ENCODE results near the gene CDH5.
"Not testable (repeated sequence)": the region's sequence is repeated elsewhere in the genome, so short reads cannot be mapped to it uniquely, and the experiment has no call there.

CDH5 gene

GRCh38 chr16:66440970-66441369 is 74.5 kb downstream of the CDH5 start:
- DNase-seq, result no peak

GRCh38 chr16:66441586-66442375 is 75.3 kb downstream of the CDH5 start:
- no peak for DNase-seq

GRCh38 chr16:66442502-66443268 is 76.2 kb downstream of the CDH5 start:
- no peak for DNase-seq

- DNase-seq, result no peak
These were observed 76.8 kb downstream of the CDH5 start for GRCh38 chr16:66443269-66443652.

GRCh38 chr16:66444049-66444481 is 77.6 kb downstream of the CDH5 start:
- DNase-seq, result no peak

- no peak for DNase-seq
These were observed 80.2 kb downstream of the CDH5 start for GRCh38 chr16:66446737-66447136.

GRCh38 chr16:66447491-66447890 is 81.0 kb downstream of the CDH5 start:
- DNase-seq, result no peak

GRCh38 chr16:66451548-66451947 is 85.1 kb downstream of the CDH5 start:
- no peak for DNase-seq

- DNase-seq, result not testable (repeated sequence)
These were observed 86.7 kb downstream of the CDH5 start for GRCh38 chr16:66453230-66453629.

Measured in stimulated activated CD8-positive, alpha-beta memory T cell treated with anti-CD3 and anti-CD28 coated beads, Interleukin-4, amount 100 ng/mL, for 48 hours (primary cell).